ENCODE results near the gene ABCA5.
A peak's percentile ranks its signal among the peaks of the same experiment; 100 is the strongest.

ABCA5 gene

DNA sequence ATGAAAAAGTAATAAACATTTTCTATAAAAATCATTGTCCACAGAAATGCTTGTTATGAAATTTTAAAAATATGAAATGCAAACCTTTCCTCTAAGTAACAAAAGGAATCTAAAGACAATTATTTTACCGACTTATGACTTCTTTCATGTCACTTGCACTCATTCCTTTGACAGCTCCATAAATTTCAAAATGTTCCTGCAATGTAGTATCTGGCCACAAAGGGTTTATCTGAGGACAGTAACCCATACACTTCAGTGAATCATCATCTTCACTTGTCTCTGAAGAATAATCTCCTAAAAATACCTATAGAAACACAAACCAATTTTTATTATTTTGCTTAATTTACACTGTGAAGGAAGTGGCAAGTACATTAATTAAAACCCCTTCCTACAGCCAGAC, 72.7 kb downstream of the ABCA5 start:
- no peak for DNase-seq

DNA sequence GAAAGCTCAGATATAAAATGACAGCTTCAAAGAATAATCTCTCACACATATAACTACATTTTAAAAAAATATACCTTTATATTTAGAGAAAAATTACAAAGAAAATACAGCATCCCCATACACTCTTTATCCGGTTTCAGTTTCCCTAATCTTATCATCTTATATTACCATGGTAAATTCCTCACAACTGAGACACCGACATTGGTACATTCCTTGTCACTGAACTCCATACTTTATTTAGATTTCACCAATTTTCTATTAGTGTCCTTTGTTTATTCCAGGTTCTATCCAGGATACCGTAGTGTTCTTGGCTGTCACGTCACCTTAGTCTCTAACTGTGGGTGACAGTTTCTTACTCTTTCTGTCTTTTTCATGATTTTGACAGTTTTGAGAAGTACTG, 76.3 kb downstream of the ABCA5 start:
- no peak for DNase-seq

DNA sequence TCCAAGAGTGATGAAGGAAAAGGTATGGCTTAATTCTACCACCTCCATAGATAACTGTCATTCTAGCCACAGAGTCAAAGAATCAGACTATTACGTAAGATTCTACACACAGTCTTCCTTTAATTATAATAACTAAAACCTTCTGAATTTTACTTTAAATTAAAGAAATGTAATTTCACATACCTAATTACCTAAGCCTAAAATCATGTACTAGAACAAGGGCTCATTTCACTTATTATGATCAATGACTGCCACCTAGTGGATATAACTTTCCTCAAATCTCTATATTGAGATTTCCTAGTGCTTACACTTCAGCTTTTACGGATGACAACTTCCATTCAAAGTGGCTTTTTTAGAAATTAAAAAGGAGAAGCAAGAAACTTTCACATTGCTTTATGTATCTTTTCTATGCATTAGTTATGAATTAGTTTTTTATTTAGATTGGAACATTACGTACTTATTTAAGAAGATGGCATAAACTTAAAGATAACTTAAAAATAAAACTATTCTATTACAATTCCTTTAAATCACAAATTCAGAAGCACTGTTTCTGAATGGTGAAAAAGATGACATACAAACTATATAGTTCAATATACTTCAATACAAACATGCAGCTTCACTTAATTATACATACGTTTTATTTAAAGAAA, 80.1 kb downstream of the ABCA5 start:
- no peak for DNase-seq

DNA sequence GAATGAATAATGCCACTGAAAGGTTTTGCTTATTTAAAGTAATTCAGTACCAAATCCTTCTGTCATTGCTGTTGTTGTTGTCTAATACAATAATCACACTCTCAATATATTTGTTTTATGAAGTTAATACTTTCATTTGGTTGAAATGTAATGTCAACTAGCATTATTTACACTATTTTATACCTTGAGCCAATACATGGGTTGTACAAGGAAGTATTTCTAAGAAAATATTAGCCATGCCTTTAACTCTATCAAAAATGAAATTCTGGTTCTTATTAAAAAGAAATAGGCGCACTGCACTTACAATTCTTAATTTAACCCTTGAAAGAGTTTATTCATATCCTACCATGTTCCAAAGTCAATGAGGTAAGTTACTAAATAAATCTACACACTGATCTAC, 80.7 kb downstream of the ABCA5 start:
- no peak for DNase-seq

DNA sequence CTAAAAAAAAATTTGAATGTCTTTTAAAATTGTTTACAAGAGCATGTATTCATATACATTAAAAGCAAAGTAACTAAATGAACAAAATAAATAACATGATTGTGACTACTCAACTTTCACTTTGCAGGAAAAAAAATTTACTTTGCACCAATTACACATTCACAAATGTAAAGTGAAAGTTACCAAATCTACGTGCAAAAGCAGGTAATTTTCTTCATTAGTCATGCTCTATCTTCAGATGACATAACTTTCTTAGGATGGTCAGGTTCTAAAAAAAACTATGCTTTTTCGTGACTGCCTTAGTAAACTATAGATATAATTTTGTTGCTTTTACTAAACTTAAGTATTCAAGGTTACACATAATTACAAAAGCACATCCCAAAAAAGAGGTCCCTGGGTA, 81.3 kb downstream of the ABCA5 start:
- no peak for DNase-seq

DNA sequence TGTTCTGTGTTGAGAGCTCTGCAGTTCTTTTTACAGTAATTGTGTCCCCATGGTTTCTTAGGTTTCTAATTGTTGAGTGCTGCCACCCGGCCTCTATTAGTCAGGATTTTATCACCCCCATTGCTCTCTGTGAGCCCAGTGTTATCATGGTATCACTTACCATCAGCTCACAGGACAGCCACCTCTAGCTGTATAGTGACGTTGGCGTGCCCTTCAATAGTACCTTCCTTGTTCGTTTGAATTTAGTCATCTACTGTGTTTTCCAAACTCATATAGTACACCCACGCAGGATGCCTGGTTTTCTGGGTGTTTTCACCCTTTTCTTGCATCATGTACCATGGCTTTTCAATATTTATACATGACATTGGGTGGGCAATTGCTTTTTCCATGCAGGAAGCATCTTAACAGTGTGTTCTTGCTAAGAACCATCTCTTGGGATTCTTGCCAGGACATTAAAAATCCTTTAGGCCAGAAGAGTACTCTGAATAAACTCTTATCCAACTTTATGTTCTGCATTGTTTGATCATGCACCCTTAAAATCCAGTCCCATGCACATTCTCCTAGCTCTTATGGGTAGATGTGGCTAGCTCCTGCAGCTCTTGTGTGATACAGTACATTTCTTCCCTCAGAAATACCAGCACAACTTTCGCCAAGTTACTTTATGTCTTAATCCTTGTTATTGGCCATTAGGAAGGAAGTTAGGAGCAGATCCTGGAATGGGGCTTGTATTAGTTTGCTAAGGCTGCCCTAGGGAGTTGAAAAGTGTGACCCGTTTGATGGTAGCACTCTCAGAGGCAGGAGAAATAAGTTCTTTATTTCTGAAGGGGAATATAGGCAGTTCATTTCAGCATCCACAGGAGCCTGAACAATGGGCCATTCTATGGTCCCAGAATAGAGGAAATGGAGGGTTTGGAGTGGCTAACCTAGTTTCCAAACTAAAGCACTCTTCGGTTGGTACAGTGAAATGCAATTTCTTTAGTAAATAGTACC, 87.0 kb downstream of the ABCA5 start:
- DNase-seq: no peak

DNA sequence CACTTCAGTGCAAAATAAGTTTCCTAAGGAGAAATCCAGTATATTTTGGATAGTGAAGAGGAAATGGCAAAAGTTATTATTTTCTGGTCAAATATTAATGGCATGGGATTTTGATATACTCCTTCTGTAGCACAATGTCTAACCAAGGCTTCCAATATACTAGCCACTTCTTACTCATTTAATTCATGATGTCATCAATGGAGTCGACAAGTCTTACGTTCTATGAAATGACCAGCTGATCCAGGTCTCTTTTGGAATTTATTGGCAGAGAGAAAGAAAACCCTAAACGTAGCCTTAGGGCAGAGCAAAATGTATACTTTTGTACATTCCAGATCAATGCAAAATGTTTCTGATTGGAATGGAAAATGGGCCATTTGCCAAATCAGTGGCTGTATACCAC, 90.0 kb downstream of the ABCA5 start:
- DNase-seq: no peak

DNA sequence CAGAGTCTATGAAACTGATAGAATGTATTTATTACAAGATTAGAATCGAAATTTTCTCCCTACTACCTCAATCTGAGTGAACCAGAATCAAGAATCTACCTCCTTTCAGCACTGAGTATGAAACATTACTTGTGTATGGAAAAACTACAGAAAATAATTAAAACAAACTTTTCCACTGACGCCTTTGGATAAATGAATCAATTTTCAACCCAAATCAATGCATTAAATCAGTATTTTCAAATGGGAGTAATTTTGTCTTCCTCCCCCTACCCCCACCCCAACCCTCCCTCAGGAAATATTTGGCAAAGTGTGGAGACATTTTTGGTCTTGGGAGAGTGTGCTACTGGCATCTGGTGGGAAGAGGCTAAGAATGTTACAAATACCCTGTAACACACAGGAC, 90.5 kb downstream of the ABCA5 start:
- DNase-seq: no peak

DNA sequence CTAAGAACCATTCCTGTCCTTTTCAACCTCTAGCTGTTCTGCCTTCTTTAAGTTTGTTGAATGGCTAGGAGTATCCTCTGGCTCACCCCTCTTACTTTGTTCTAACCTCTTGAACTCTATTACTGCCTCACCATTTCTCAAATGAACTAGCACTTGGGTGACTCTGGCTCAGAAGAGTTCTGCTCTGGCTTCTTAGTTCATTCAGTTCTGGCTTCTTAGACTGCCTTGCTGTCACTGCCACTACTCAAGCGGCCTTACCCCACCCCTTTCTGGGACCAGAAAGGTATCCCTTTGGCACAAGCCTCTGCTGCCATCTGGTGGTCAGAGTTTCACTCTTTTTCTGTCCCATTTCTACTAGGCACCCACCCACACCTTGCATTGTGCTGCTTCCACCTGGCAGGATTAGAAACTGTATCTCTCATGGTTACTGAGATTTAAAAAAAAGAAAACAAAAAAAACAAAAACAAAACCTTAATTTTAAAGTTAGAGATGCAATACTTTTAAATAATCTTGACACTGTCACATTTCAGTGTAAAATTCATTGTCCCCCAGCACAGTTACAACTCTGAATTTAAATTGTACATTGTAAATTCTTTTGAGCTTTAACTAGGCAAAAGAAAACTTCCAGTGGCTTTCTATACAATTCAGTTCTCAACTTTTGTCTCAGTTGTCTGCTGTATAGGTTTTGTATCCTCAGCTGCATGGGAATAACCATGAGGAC, 91.4 kb downstream of the ABCA5 start:
- peak; percentile 67 for DNase-seq

DNA sequence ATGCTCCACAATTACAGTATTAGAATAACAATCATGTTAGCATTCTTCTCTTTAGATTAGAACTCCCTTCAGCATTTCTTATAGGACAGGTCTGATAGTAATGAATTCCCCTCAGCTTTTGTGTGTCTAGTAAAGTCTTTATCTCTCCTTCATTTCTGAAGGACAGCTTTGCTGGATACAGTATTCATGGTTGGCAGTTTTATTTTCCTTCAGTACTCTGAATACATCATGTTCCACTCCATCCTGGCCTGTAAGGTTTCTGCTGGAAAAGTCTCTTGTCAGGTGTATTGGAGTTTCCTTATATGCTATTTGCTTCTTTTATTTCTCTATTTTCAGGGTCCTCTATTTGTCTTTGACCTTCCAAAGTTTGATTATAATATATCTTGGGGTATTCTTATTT, 94.3 kb downstream of the ABCA5 start:
- DNase-seq: no peak

DNA sequence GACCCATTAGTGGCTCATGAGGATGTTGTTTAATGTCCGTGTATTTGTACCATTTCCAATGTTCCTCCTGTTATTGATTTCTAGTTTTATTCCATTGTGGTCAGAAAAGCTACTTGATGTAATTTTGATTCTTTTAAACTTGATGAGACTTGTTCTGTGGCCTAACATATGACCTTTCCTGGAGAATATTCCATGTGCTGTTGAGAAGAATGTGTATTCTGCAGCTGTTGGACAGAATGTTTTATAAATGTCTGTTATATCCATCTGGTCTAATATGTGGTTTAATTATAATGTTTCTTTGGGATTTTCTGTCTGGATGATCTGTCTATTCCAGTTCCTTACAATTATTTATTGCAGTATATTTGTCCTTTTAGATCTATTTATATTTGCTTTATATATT, 95.4 kb downstream of the ABCA5 start:
- DNase-seq: no peak

DNA sequence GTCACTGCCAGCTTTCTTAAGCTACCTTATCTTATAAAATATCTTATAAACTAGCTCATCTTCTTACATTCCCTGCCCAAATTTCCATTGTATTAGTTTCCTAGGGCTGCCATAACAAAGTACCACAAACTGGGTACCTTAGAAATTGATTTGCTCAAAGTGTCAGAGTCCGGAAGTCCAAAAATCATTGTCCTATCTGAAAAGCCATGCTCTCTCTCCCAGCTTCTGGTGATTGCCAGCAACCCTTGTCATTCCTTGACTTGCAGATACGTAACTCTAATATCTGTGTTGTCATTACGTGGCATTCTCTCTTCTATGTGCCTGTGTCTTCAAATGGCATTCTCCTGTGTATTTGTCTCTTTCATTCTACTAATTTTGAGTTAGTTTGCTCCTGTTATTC, 96.0 kb downstream of the ABCA5 start:
- no peak for DNase-seq

DNA sequence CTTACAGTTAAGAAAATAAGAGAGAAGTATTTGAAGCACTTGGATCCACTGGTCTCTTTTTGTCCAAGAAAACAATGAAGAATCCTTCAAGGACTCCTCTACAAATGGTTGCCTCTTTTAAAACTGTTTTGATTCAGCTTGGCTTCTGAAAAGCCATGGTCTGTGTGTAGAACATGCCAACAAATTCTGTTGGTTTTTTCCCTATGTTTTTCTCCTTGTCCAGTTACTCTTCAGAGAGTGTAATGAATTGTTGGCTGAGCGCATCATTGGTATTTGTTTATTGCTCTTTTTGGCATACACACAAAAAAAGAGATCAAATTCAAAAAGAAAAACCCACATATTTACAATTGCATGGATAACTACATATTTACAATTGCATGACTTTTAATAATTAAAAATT, 98.4 kb downstream of the ABCA5 start, which contains the start of gene ABCA10:
ABCA10 (minus strand) TSS at position 249 of the 400 bp plus-strand sequence. CDS start 3,466 bp downstream, outside the sequence.
- DNase-seq: no peak

DNA sequence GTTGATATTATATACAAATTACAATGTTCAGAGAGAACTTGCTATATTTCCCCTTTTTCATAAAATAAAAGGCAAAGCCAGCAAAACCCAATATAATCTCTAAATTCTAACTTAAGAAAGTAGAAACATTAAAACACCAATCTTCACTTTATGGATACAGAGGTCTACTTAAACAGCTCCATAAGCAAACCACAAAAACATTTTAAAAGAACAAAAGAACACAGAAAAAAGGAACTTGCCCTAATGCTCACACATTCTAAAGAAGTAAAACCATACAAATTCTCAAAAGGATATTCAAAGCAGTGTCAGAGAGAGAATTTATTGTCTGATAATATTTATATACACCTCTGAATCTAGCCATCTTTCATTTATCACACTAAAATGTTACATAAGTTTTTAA, 98.9 kb downstream of the ABCA5 start:
- no peak for DNase-seq

DNA sequence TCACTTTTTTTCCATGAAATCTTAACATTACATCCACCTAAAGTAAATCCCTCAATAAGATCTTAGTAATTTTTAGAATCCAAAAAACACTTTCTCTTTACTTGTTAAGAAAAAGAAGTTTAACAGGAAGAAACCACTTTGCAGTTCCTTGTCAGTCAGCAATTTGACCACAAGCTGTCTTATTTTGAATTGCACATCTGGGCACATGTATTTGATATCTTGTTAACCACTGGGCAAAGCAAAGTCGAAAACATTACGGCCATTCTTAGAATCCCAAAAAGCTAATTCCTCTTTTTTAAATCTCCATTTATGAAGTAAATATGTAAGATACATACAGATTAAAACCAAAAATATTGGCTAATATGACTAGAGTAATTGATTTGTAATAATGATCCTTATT, 99.4 kb downstream of the ABCA5 start:
- no peak for DNase-seq

DNA sequence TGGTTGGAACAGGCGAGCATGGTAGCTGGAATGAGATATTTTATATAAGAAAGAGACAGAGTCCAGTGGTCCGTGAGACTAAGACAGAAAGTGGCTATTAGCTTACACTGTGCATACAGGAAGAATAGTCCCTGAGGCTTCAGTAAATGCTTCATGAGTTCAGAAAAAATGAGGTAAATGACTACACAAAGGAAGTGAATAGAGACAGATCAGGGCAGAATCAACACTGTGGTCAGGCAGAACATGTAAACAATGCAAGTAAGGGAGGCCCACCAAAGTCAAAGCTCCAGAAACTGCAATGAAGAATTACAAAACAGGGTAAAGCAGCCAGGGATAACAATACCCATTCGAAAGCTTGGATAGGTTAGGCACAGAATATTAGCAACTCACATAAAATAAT, 103.1 kb downstream of the ABCA5 start:
- no peak for DNase-seq

DNA sequence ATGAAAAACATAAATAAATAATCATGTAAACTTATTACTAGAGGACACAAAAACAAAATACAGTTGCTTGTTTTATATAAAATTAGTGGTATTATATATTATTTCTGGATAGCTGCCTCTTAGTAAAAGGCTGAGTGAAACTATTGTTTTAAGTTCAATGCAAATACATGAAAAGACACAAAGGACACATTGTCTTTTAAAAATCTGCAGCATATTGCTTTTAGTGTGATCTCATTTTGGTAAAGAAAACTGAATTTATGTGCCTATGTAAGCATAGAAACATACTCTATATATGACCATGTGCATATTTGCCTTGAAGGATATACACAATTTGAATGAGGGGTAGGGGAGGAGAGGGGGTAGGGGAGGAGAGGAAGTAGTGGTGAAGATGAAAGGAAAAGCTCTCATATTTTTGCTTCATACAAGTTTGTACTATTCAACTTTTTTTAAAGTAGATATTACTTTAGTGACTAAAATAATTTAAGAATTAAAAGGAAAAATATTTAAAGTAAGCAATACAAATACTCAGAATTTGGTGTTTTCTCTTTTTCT, 104.2 kb downstream of the ABCA5 start:
- no peak for DNase-seq

DNA sequence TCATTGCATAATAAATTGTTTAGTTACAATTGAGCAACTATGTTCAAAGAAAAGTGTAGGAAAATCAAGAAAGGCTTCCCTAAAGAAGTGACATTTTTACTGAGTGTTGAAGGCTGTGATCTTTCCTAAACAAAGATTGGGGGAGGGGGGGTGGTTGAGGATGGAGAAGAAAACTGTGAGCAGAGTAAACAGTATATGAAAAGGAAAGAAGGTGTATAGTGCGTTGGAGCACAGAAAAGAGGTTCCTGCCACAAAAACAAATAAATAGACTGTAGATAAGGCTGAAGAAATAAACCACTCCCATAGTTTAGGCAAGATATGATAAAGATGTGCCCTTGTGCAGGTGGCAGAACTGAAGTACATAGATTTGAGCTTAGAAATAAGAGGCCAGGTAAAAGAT, 106.8 kb downstream of the ABCA5 start:
- no peak for DNase-seq

DNA sequence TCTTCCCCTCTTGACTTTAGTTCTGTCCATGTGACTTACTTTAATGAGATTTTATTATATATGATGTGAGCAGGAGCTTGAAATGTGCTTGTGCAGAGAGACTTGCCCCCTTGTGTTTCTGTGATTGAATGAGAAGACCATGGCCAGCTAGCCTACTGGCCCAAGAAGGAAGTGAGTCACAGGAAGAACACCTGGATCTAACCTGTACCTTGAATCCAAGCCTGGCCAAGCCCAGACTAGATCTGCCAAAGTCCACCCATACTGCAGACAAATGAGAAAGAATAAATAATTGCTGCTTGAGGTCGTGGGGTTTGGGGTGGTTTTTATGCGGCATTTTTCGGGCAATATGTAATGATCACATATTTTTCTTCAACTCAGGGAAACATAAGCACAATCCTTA, 107.9 kb downstream of the ABCA5 start:
- DNase-seq: no peak

DNA sequence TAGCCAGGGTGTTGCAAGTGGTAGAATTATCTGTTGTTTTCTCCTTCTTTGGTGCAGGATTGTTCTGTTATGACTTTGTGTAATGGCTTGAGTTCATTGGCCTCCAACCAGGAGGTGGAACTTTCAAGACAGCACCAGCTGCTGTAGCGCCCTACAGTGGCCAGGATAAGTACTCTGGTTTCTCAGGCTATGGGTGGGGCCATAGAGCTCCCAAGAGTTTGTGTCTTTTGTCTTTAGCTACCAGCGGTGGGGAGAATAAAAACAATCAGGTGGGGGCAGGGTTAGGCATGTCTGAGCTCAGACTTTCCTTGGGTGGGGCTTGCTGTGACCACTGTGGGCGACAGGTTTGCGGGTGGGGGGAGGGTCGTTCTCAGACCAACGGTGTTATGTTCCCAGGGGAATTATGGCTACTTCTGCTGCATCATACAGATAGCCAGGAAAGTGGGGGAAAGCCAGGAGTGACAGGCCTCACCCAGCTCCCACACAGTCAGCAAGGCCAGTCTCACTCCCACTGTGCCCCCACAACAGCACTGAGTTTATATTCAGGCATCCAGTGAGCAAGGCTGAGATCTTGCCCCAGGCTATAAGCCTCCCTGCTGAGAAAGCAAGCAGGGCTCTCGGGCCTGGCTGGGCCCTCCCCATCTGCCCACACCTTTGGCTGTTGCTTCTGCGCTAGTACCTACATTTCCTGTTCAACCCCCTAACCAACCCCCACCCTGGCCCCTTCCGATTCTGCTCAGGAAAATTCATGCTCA, 113.7 kb downstream of the ABCA5 start:
- DNase-seq: no peak

DNA sequence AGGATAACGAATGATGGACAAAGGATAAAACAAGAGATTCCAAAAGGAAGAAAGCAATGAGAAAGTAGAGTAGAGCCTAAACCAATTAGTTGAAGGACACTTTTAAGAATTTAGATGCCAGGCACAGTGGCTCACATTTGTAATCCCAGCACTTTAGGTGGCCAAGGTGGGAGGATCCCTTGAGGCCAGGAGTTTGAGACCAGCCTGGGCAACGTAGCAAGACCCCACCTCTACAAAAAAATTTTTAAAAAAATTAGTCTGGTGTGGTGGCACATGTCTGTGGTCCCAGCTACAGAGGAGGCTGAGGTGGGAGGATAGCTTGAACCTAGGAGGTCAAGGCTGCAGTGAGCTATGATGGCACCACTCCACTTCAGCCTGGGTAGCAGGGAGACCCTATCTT, 118.3 kb downstream of the ABCA5 start:
- DNase-seq: no peak

DNA sequence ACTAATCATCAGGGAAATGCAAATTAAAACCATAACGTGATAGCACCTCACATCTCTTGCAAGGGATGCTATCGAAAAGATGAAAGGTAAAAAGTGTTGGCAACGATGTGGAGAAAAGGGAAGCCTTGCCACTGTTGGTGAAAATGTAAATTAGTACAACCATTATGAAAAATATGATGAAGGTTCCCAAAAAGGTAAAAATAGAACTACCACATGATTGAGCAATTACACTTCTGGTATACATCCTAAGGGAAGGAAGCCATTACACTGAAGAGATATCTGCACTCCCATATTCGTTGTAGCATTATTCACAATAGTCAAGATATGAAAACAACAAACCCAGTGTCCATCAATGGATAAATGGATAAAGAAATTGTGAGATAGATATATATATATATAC, 119.8 kb downstream of the ABCA5 start:
- no peak for DNase-seq

DNA sequence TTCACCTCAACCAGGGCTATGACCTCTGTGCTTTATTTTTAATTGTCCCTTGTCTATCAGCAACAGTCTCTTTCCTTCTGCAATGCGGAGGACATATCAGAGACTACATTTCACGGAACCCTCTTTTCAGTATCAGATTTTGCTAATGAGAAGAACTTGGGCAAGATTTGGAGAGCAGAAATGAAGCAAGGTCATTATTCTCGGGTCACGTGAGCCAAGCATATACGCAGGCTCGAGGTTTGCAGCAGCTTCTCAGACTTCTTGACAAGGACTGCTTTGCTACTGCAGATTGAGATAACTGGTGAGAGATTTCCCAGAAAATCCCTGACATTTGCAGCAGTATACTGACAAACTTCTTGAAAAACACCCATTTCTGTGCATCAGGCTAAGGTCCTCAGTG, 128.7 kb downstream of the ABCA5 start:
- DNase-seq: no peak

All from stimulated activated CD4-positive, alpha-beta T cell treated with anti-CD3 and anti-CD28 coated beads, Interleukin-4, amount 100 ng/mL, for 24 hours (primary cell).